GM12878 (cell line): Measurements from ENCODE around the gene MRPS22. TPM values are rescaled to one million over a fixed set of nuclear protein-coding genes. Genes with fewer than 3 reads are reported as not detected.

ENCODE experiments used
- ATAC-seq: fragments of 200-7000 bp; cut with Tn5 transposase; 3 replicates; pipeline ENCODE4 v1.9.1; 2020; ENCODE audit warnings: mild to moderate bottlenecking, moderate library complexity
- BruUV-seq: library from RNA; stranded (reverse); fragments of 400-500 nt; replicated peaks from 2 replicates; lab custom pipeline; 2021; lab: Mats Ljungman, UMichigan
- CTCF ChIA-PET: fragments of 300-600 bp; sonication (Branson Sonifier 250); formaldehyde crosslinking; extraction: SDS; loops from one replicate; lab custom pipeline; 2021; ENCODE audit warnings: inconsistent platforms; lab: Yijun Ruan, JAX
- POLR2A ChIA-PET: fragments of 350-600 bp; formaldehyde crosslinking; extraction: SDS; loops from one replicate; lab custom pipeline; 2021; ENCODE audit warnings: inconsistent platforms; lab: Charles Lee
- RAD21 ChIA-PET: fragments of 300-600 bp; sonication (Branson Sonifier 250); formaldehyde crosslinking; loops from one replicate; lab custom pipeline; 2023; ENCODE audit warnings: antibody characterized with exemption; ENCODE audit not compliant: unreplicated experiment; lab: Charles Lee
- SMC1A ChIA-PET: fragments of 300-600 bp; sonication (Branson Sonifier 250); formaldehyde crosslinking; loops from one replicate; lab custom pipeline; 2023; ENCODE audit not compliant: unreplicated experiment, uncharacterized antibody; lab: Charles Lee
- DNase-seq: peaks from one replicate; pipeline ENCODE4 v3.0.0-alpha.2; 2011; ENCODE audit warnings: low read depth, low spot score
- FAIRE-seq: peaks from 3 replicates; lab custom pipeline; 2011; peaks lifted over from hg19 to GRCh38; lab: Jason Lieb, UNC
- H2AFZ ChIP-seq: 2 replicates; pipeline ENCODE4 v1.6.0; 2011; ENCODE audit warnings: low read depth, low read length, control low read depth; ENCODE audit not compliant: control insufficient read depth
- H3K27ac ChIP-seq: 2 replicates; pipeline ENCODE4 v1.5.1; 2011; ENCODE audit warnings: control low read depth; ENCODE audit not compliant: control insufficient read depth, insufficient read depth
- H3K27me3 ChIP-seq, 2 experiments: replicated peaks in 1 of 2; 2 replicates each; pipeline versions ENCODE4 v1.6.0 to v1.6.1; 2011; ENCODE audit warnings: low read length in 1 of 2; ENCODE audit not compliant: control insufficient read depth in 2 of 2, insufficient read depth in 2 of 2
- H3K36me3 ChIP-seq, 2 experiments: 2 replicates each; pipeline ENCODE4 v1.5.1; 2011; ENCODE audit warnings: low read length in 1 of 2; ENCODE audit not compliant: control insufficient read depth in 2 of 2, insufficient read depth in 2 of 2
- H3K4me1 ChIP-seq: 2 replicates; pipeline ENCODE4 v1.6.1; 2011; ENCODE audit warnings: mild to moderate bottlenecking, low read length, moderate library complexity, mixed read lengths; ENCODE audit not compliant: control insufficient read depth, insufficient read depth
- H3K4me2 ChIP-seq: 2 replicates; pipeline ENCODE4 v1.6.0; 2011; ENCODE audit warnings: control low read depth; ENCODE audit not compliant: control insufficient read depth, insufficient read depth
- H3K4me3 ChIP-seq: fragments of 200-600 bp; sonication (generic); 2 replicates; pipeline ENCODE4 v1.5.1; 2016
- H3K79me2 ChIP-seq: 2 replicates; pipeline ENCODE4 v1.6.0; 2011; ENCODE audit warnings: low read length; ENCODE audit not compliant: control insufficient read depth, insufficient read depth
- H3K9ac ChIP-seq: 2 replicates; pipeline ENCODE4 v1.8.0; 2011; ENCODE audit warnings: low read length, control low read depth, mixed read lengths; ENCODE audit not compliant: control insufficient read depth, insufficient read depth
- H3K9me3 ChIP-seq: replicated peaks from 3 replicates; pipeline ENCODE4 v1.5.1; 2011; ENCODE audit warnings: mild to moderate bottlenecking, low read length; ENCODE audit not compliant: control insufficient read depth, insufficient read depth
- H4K20me1 ChIP-seq: 2 replicates; pipeline ENCODE4 v1.6.0; 2011; ENCODE audit not compliant: control insufficient read depth, insufficient read depth
- ASH2L ChIP-seq: fragments of 300-600, 200-600 bp; sonication (generic); IDR thresholded peaks from 2 replicates; pipeline ENCODE4 v1.6.1; 2017; ENCODE audit warnings: low read depth, mild to moderate bottlenecking, borderline replicate concordance
- ATF3 ChIP-seq: IDR thresholded peaks from 2 replicates; pipeline ENCODE4 v1.6.1; 2011; ENCODE audit warnings: low read depth, mild to moderate bottlenecking, low read length, moderate library complexity, borderline replicate concordance; ENCODE audit errors: extremely low read depth
- CREM ChIP-seq: IDR thresholded peaks from 2 replicates; pipeline ENCODE4 v1.6.1; 2014; ENCODE audit warnings: antibody characterized with exemption, low read depth
- EED ChIP-seq: sonication (generic); IDR thresholded peaks from 2 replicates; pipeline ENCODE4 v1.6.1; 2016; ENCODE audit warnings: antibody characterized with exemption, low read depth
- GABPA ChIP-seq: IDR thresholded peaks from 2 replicates; pipeline ENCODE4 v1.6.1; 2014; ENCODE audit warnings: antibody characterized with exemption, low read depth, mild to moderate bottlenecking, inconsistent platforms
- KAT2A ChIP-seq: conservative IDR thresholded peaks from 2 replicates; pipeline ENCODE4 v1.6.1; 2011; ENCODE audit warnings: low read depth, low read length; ENCODE audit not compliant: control insufficient read depth
- NRF1 ChIP-seq: conservative IDR thresholded peaks from 2 replicates; pipeline ENCODE4 v1.6.1; 2011; ENCODE audit warnings: mild to moderate bottlenecking, low read depth, low read length, improper control_type of control experiment
- PAX5 ChIP-seq: IDR thresholded peaks from 2 replicates; pipeline ENCODE4 v1.6.1; 2011; ENCODE audit warnings: low read depth, low read length, borderline replicate concordance
- PAX8 ChIP-seq: fragments of 450-650 bp; IDR thresholded peaks from 2 replicates; pipeline ENCODE4 v1.6.1; 2017; ENCODE audit warnings: mild to moderate bottlenecking, moderate library complexity
- RAD51 ChIP-seq: fragments of 450-650 bp; IDR thresholded peaks from 2 replicates; pipeline ENCODE4 v1.6.1; 2016; ENCODE audit warnings: moderate library complexity, mild to moderate bottlenecking, inconsistent platforms
- RELB ChIP-seq: fragments of 450-650 bp; IDR thresholded peaks from 2 replicates; pipeline ENCODE4 v1.6.1; 2017; ENCODE audit warnings: low read depth, mild to moderate bottlenecking, moderate library complexity
- YBX1 ChIP-seq: fragments of 450-650 bp; IDR thresholded peaks from 2 replicates; pipeline ENCODE4 v1.6.1; 2016; ENCODE audit warnings: antibody characterized with exemption
- YY1 ChIP-seq: IDR thresholded peaks from 2 replicates; pipeline ENCODE4 v1.6.1; 2011; ENCODE audit warnings: low read depth, mild to moderate bottlenecking, low read length
- WGBS: methylation state at CpG from one replicate; pipeline ENCODE4 v1.1.6; 2016; ENCODE audit warnings: low lambda C conversion rate; ENCODE audit not compliant: insufficient replicate concordance, insufficient coverage; ENCODE audit errors: missing lambda C conversion rate; 5-methylcytosine and 5-hydroxymethylcytosine counted together
- in situ Hi-C: fragments of 300-500 bp; cut with MboI; formaldehyde crosslinking; loops from 9 replicates; pipeline ENCODE4 v1.14.3; 2018; ENCODE audit warnings: mixed read lengths
- intact Hi-C: fragments of 100-400 bp; cut with micrococcal nuclease; formaldehyde crosslinking; loops from one replicate; pipeline ENCODE4 v1.14.2; 2022; ENCODE audit not compliant: unreplicated experiment
- polyA plus RNA-seq, 11 experiments: library from polyadenylated mRNA; depleted of rRNA in 4 of 11; unstranded in 6 of 11; stranded (reverse) in 5 of 11; fragments of >200 nt; fragmentation: Nextera tagmentation in 4 of 11; fragmentation: Illumina TruSeq in 1 of 11; extraction: Ambion mirVana in 4 of 11; extraction: Trizol in 1 of 11; gene quantifications; 1 replicate in 1 of 11; 2 replicates in 10 of 11; pipeline versions ENCODE4 v1.2.1 to v1.2.3, GENCODE V29; 2011 to 2016; ENCODE audit warnings: inconsistent platforms in 2 of 11, missing spikeins in 2 of 11, low read depth in 1 of 11
- total RNA-seq, 4 experiments: library from RNA; depleted of rRNA in 3 of 4; stranded (reverse); fragments of >200 nt in 3 of 4; fragmentation: Illumina TruSeq in 1 of 4; extraction: Trizol in 1 of 4; gene quantifications; 2 replicates each; pipeline versions ENCODE4 v1.2.1 to v1.2.3, GENCODE V29; 2013 to 2021

The MRPS22 gene
- total and polyA plus RNA-seq, 10 of the 15 experiments (the other 5 are each of a cell fraction or from before 2014, with no cell fraction given) = 44.3 to 146 (median 75.2) TPM

GRCh38 chr3:139302801-139303113 is 41.1 kb upstream of the MRPS22 start:
- Histone ChIP-seq H3K79me2 (no peaks in the 10 kb centered on the region), H3K36me3 (no peaks in the 10 kb centered on the region), H4K20me1 (no peaks in the 10 kb centered on the region), H3K4me1 (no peaks in the 10 kb centered on the region), H3K4me2 (no peak overlapping the region), H3K4me3 (no peak overlapping the region), H3K27me3 (no peaks in the 10 kb centered on the region; a peak in 1 of 4 replicates), H3K27ac (no peak overlapping the region), H3K9me3 (no peaks in the 10 kb centered on the region), H3K9ac (no peak overlapping the region), H2AFZ (no peak overlapping the region)
- ChIA-PET SMC1A (interaction anchor here (1.0 to 1.4 kb wide), 2 partner anchors 12 to 191 kb away, joined by 3 to 4 read pairs; no protein-coding TSS in a partner anchor), CTCF (interaction anchor here (1.1 to 2.0 kb wide), 2 partner anchors 26 to 114 kb away, joined by 3 to 7 read pairs; no protein-coding TSS in a partner anchor), POLR2A (no interaction called here), RAD21 (no interaction called here)
- no peak for ATAC-seq
- intact Hi-C loops = no loop called here
- DNase-seq = no peak
- TF ChIP-seq RAD51 = no peak
- TF ChIP-seq ASH2L = no peak
- no peak for TF ChIP-seq KAT2A
- TF ChIP-seq YBX1 = no peak
- TF ChIP-seq GABPA = no peak
- no peak for TF ChIP-seq EED
- TF ChIP-seq PAX5 = no peak
- no peak for TF ChIP-seq PAX8
- TF ChIP-seq ATF3 = no peak
- no peak for TF ChIP-seq NRF1
- TF ChIP-seq YY1 = no peak
- no peak for TF ChIP-seq CREM
- TF ChIP-seq RELB = no peak
- in situ Hi-C loops = no loop called here
- no TSS peak for BruUV-seq
- no peak for FAIRE-seq
- WGBS = 70% methylated on average over 4 of the region's 4 CpGs
